A549 (cell line): ENCODE results near the gene SEMA4D.

Experiments used
- BHLHE40 ChIP-seq: IDR thresholded peaks from 2 replicates; pipeline ENCODE4 v1.6.1; 2012; ENCODE audit warnings: low read depth, low read length, inconsistent platforms
- CEBPB ChIP-seq, 2 experiments: fragments of >200 bp in 1 of 2; sonication (Bioruptor Twin) in 1 of 2; formaldehyde crosslinking in 1 of 2; IDR thresholded peaks; 2 replicates each; pipeline ENCODE4 v1.6.1; 2012 to 2016
- CTCF ChIP-seq: fragments of >200 bp; sonication (Bioruptor Twin); formaldehyde crosslinking; IDR thresholded peaks from 3 replicates; pipeline ENCODE4 v1.5.1; 2016
- ESRRA ChIP-seq: fragments of 150-350 bp; IDR thresholded peaks from 2 replicates; pipeline ENCODE4 v1.6.1; 2014; ENCODE audit warnings: mild to moderate bottlenecking, low read length, borderline replicate concordance
- KDM5A ChIP-seq: fragments of 200-600 bp; sonication (generic); IDR thresholded peaks from 2 replicates; pipeline ENCODE4 v1.6.1; 2016; ENCODE audit warnings: antibody characterized with exemption, mild to moderate bottlenecking
- MAZ ChIP-seq: fragments of 150-350 bp; IDR thresholded peaks from 2 replicates; pipeline ENCODE4 v1.6.1; 2014; ENCODE audit warnings: antibody characterized with exemption, low read depth, low read length, borderline replicate concordance
- NFE2L2 ChIP-seq: fragments of 150-350 bp; conservative IDR thresholded peaks from 2 replicates; pipeline ENCODE4 v1.6.1; 2014; ENCODE audit warnings: low read length
- RAD21 ChIP-seq, 2 experiments: fragments of >200 bp in 1 of 2; sonication (Bioruptor Twin) in 1 of 2; formaldehyde crosslinking in 1 of 2; IDR thresholded peaks in 1 of 2; conservative IDR thresholded peaks in 1 of 2; 2 replicates in 1 of 2; 3 replicates in 1 of 2; pipeline ENCODE4 v1.6.1; 2012 to 2018; ENCODE audit warnings: inconsistent platforms in 1 of 2
- ZNF302 ChIP-seq: fragments of 250-450 bp; sonication (Bioruptor Pico); IDR thresholded peaks from 2 replicates; pipeline ENCODE4 v1.9.0; 2021; ENCODE audit warnings: inconsistent platforms, mild to moderate bottlenecking, moderate library complexity

- no peak for TF ChIP-seq BHLHE40
- TF ChIP-seq CTCF: no peak
- no peak for TF ChIP-seq ESRRA
- TF ChIP-seq RAD21 (conservative IDR thresholded peaks at IDR 0.05 in 1 of 2, IDR thresholded peaks at IDR 0.05 in 1 of 2): no peak
- no peak for TF ChIP-seq CEBPB (IDR thresholded peaks at IDR 0.05)
- no peak for TF ChIP-seq NFE2L2
- TF ChIP-seq KDM5A: no peak
- TF ChIP-seq ZNF302: no peak
- TF ChIP-seq MAZ: no peak
Measured at GRCh38 chr9:89529243-89530035, 31.5 kb upstream of the SEMA4D start.
